Fibroblast of skin of abdomen (primary cell): ENCODE measurements around the gene CILP2.

Experiments used
- DNase-seq: peaks from one replicate; pipeline ENCODE4 v3.0.0-alpha.2; 2013

The CILP2 gene

DNA sequence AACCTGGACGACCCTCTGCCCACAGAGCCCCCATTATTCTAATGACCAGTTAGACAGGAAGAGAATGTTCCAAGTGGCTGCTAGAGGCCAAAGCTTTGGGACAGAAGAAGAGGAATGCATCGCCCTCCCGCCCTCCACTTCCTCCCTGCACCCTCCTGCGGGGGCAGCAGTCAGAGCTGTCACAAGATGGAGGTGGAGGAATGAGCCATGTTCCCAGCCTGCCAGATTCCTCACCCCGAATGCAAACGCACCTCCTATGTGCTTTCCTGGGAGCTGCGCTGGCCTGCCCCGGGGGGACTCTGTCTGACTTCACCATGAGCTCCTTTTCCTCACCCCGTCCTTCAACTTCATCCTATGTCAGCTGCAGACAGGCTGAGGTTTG, 7.7 kb upstream of the CILP2 start:
- no peak for DNase-seq

DNA sequence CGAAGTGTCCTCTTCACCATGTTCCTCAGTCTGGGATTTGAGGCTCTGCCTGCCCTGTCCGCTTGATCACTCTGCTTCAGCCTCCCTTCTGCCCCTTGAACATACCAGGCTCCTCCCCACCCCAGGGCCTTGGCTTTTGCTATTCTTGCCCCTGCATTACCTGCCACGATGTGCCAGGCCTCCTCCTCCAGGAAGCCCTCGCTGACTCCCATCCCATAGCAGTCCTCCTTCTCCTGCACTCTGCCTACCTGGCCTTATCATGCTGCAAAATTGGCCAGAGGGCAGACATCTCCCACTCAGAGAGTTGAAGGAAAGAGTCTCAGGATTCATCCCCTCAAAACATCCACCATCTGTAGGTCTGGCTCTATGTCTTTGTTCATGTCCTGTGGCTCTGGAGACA, 7.2 kb upstream of the CILP2 start:
- no peak for DNase-seq

DNA sequence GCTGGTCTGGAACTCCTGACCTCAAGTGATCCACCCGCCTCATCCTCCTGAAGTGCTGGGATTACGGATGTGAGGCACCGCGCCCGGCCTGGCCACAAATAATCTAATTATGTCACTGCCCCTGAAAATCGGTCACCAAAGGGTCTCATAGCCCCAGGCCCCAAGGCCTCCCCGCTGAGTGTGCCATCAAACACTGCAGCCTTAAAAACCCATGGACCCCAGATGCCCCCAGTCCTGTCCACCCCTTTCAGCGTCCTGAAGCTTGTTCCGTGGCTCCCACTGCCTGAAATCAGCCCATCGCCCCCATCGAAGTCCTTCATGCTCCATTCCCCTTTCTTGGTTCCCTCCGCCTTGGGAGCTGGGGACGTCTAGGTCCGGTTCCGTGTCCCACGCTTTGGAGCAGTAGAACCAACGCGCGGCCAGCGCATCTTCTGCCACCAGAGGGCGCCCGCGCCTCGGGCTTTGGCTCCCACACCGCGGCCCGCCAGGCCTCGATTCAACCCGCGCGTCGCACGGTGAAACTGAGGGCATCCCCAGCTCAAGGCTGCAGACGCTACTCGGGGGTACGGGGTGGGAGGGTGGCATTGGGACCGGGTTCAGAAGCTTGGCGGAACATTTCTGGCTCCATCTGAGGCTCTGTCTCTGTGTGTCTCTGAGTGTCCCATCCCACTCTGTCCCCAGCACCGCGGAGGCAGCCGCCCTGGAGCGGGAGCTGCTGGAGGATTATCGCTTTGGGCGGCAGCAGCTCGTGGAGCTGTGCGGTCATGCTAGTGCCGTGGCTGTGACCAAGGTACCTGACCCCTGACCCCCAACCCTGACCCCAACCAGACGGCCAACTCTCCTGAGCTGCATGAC, 5.9 kb upstream of the CILP2 start:
- peak; percentile 56 for DNase-seq

DNA sequence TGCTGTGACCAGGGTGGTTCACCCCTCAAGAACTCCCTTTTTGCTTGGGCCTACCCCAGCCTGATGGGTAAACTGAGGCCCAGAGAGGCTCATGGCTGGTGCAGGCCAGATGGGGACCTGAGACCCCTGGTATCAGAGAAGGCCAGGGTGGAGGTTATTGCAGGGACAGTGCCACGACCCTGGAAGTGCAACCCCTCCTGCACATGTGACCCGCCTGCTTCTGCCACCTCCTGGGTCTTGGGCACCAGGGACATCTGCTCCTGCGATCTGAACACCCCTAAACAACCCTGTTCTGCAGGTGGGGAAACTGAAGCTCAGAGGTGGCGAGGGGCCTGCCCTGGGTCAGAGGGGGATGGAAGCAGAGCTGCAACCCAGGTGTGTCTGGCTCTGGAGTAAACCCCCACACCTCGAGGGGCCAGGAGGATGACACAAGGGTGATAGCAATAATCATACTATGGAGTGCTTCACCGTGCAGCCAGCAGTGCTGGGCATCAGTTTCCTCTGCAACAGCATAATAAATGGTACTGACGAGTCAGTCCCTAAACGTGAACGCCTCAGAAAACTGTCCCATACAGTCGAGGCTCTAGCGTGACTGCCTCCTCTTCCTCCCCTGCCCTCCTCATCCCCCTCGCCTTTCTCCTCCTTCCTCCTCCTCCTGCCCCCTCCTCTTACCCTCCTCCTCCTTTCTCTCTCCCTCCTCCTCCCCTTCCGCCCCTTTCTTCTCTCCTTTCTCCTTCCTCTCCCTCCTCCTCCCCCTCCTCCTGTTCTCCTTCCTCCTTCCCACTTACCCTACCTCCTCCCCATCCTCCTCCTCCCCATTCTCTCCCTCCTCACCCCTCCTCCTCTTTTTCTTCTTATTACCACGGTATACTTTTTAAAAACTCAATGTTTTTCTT, 5.0 kb upstream of the CILP2 start:
- DNase-seq: no peak

DNA sequence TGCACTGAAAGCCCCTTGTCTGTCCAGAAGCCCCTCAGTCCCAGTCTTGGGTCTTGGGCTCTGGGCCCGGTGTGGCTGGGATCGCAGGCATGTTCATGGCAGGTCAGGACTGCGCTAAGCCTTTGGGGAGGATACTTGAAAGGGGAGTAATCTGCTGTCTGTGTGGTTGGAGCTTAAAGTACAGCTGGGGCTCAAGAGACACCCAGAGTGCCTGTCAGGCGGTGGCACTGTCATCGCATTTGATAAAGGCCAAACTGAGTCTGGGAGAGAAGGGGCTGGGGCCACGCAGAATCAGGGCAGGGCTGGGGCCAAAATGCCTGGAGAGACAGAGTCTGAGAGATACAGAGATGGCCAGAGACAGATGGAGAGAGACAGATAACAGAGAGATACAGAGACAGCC, 4.2 kb upstream of the CILP2 start:
- DNase-seq: no peak

DNA sequence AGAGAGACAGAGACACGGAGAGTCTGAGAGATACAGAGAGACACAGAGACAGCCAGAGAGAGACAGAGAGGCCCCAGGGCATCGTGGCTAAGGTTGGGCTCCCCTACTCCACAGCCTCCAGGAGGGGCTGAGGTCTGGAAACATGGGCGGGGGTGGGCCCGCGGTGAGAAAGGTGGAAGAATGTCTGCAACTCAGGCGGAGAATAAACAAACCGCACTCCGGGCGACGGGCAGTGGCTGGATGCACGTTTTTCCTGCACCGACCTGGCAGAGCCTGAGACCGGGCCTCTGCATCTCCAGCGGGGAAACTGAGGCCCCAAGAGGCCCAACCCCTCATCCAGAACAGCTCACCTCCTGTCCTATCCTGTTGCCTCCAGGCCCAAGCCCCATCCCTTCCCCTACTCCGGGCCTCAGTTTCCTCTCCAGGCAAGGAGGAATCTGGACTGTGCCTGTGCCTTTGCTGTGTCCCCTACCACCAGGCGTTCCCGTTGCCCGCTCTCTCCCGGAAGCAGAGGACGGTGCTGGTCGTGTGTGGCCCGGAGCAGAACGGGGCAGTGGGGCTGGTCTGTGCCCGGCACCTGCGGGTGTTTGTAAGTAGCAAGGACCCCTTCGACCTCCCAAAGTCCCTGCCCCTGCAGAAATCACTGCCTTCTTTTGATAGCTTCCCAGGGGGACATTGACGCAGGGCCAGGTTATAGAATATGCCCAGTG, 3.4 kb upstream of the CILP2 start:
- no peak for DNase-seq

DNA sequence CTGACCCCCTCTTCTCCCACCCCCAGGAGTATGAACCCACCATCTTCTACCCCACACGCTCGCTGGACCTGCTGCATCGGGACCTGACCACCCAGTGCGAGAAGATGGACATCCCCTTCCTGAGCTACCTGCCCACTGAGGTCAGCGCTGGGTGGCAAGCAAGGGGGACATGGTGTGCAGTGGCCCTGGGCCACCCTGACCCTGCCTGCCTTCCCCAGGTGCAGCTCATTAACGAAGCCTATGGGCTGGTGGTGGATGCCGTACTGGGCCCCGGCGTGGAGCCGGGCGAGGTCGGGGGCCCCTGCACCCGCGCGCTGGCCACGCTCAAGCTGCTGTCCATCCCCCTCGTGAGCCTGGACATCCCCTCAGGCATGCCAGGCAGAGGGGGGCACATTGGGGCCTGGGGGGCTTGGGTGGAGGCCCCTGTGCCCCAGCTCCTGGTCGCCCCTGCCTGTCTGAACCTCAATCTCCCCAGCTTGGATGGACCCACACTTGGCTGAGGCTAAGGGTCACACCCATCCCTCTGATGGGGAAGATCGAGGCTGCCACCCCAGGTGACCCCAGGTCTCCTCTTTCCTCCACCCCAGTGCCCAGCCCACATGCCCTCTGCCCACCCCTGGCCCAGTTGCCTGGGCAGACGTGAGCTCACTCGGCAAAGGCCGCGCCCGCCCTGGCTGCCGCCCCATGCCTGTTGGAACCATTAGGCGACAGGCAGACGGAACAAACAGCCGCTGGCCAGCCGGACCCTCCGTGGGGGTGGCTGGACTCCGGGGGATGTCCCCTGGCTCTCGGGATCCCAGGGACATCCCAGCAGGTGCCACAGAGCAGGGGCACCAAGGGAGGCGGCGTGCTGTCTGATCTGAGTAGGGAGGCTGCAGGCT, 2.5 kb upstream of the CILP2 start:
- no peak for DNase-seq

DNA sequence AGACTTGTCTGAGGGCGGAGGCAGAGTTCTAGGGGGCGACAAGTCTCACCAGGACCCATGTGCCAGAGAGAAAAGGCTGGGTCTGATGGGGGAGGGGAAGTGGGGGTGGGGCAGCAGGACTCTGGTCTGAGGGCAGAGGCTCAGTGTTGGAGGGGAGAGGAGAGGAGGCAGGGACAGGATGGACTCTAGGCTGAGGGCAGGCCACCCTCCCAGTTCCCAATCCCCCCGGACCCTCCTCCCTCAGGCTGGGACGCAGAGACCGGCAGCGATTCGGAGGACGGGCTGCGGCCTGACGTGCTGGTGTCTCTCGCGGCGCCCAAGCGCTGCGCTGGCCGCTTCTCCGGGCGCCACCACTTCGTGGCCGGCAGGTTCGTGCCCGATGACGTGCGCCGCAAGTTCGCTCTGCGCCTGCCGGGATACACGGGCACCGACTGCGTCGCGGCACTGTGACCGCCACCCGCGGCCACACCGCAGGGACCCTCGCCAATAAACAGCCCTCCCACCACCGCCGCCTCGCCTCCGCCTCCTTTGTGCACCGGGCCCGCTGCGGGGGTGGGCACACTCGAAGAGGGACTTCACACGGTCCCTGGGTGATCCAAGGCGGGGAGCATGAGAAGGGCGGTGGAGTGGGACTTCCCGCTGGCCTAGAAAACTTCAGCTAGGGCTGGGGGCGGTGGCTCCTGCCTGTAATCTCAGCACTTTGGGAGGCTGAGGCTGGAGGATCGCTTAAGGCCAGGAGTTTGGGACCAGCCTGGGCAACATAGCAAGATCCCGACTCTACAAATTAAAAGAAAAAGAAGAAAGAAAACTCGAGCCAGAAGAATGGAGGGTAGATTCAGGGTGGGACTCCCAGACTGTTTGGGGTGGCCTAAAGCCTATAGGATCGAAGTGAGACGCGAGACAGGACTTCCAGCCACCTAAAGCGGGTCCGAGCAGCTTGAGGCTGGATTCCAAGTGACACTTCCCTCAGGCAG, 703 bp upstream of the CILP2 start:
- DNase-seq: no peak

DNA sequence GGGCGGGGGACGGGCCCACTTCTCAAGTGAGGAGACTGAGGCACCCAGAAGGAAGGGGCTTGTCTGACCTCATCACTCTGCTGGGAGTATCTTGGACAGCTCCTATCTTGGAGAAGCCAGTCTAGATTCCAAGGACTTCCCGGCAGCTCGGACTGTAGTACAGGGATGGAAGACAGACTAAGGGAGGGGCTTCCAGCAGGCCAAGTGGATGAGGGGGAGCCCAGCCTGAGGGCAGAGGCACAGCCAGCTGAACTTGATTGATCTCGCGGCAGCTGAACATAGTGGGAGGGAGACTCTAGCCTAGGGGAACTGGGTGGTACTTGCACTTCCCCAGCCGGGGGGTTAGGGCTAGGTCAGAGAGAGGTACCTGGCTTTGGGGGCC, 711 bp downstream of the CILP2 start:
- DNase-seq: no peak

DNA sequence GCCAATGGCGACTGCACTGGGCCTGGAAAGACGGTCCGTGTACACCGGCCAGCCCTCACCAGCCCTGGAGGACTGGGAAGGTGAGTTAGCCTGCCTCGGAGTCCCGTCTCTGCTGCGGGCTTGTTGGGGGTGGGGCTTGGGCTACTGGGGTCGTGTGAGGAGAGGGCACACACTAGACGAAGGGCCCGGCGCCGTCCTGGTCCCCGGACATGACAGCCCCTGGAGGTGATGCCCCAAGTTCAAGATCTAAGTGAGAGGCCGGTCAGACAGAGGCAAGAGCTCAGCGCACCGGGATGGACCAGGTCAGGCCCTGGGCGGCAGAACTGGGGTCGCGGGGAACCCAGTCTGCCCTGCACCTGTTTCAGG, 1.6 kb downstream of the CILP2 start:
- DNase-seq: no peak

DNA sequence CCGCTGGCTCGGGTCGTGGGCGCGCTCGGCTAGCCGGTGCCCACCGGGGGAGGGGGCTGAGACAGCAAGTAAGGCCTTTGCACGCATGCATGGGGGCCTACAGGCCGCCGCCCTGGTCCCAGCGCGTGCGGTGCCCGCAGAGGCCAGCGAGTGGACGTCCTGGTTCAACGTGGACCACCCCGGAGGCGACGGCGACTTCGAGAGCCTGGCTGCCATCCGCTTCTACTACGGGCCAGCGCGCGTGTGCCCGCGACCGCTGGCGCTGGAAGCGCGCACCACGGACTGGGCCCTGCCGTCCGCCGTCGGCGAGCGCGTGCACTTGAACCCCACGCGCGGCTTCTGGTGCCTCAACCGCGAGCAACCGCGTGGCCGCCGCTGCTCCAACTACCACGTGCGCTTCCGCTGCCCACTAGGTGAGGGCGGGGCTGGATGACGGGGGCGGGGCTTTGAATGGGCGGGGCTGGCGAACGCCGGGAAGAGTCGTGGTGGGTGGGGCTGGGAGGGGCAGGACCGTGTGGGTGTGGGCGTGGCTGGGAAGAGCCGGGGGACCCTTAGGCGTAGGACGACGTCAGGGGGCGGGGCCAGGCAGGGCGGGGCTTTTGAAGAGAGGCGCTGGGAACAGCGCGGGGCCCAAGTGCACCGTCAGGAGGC, 2.1 kb downstream of the CILP2 start:
- DNase-seq: peak; percentile 69

DNA sequence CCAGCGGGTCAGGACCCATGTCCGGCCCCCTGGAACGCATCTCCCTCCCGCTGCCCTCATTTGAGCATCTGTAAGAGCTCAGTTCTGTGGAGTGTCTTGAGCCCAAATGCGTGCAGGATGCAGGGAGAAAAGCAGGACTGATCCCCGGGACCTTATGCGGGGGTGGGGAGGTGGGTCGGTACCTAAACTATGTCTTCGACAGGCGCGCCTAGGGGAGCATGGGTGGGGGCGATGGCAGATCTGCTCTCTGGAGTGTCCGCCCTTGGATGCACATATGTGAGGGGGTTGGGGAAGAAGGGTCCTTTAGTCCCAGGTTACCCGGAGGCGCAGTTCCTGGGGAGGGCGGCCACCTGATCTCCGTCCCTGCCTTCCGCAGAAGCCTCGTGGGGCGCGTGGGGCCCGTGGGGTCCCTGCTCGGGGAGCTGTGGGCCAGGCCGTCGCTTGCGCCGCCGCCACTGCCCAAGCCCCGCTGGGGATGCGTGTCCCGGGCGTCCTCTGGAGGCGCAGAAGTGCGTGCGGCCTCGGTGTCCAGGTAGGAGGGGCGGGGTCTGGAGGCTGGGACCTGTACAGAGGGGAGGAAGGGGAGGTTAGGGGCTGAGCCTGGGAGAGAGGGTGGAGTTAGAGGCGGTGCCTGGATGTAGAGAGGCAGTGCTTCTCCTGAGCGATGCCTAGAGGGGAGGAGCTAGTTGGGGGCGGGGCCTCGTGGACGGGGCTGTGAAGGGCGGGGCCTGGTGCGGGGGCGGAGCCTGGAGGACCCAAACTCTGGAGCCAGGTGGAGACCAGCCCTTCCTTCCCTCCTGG, 2.9 kb downstream of the CILP2 start:
- DNase-seq: no peak

DNA sequence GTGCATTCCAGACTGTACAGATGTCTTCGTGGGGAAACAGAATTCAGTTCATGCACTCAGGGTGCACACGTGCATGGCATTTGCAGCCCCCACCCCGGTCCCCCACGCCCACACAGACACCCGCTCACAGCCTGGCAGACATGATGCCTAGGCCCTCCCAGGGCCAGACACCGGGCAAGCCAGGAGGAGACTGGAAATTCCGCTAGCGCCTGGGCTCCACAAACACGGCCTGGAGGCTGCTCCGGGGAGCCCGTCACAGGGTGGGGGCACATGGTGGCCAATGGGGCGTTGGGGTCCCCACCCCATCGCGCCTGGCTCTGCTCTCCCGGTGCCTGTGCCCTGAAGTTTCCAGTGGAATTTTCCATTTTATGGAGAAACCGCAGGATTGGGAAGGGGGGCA, 3.6 kb downstream of the CILP2 start:
- no peak for DNase-seq

DNA sequence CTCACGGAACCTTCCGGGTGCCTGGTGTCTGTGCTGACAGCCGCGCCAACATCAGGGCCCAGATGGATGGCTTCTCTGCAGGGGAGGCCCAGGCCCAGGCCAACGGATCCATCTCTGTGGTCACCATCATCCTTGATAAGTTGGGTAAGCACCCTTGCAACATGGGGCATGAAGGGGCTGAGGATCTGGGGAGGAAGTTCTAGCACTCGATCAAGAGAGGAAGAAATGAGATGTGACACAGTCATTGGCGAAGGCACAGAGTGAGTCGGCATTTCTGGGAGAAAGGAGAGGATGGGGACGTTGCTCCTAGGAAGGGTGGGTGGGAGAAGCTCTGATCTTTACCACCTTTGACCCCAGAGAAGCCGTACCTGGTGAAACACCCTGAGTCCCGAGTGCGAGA, 4.4 kb downstream of the CILP2 start:
- no peak for DNase-seq

DNA sequence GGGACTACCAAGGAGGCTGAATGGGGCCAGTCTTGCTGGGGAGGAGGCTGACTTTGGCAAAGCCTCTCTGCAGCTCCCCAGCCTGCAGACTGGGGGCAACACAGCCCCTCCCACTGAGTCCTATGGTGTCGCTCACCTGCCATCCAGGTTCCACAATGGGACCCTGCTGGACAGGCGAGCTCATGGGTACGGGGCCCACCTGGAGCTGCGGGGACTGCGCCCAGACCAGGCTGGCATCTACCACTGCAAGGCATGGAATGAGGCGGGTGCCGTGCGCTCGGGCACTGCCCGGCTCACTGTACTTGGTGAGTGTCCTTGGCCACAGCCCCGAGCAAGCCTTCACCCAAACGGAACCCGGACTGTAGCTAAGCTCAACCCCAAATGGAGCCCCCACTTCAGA, 5.0 kb downstream of the CILP2 start:
- no peak for DNase-seq

DNA sequence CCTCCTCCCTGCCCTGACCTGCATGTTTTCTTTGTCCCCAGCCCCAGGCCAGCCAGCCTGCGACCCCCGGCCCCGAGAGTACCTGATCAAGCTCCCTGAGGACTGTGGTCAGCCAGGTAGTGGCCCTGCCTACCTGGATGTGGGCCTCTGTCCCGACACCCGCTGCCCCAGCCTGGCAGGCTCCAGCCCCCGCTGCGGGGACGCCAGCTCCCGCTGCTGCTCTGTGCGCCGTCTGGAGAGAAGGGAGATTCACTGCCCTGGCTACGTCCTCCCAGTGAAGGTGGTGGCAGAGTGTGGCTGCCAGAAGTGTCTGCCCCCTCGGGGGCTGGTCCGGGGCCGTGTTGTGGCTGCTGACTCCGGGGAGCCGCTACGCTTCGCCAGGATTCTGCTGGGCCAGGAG, 5.6 kb downstream of the CILP2 start:
- no peak for DNase-seq

DNA sequence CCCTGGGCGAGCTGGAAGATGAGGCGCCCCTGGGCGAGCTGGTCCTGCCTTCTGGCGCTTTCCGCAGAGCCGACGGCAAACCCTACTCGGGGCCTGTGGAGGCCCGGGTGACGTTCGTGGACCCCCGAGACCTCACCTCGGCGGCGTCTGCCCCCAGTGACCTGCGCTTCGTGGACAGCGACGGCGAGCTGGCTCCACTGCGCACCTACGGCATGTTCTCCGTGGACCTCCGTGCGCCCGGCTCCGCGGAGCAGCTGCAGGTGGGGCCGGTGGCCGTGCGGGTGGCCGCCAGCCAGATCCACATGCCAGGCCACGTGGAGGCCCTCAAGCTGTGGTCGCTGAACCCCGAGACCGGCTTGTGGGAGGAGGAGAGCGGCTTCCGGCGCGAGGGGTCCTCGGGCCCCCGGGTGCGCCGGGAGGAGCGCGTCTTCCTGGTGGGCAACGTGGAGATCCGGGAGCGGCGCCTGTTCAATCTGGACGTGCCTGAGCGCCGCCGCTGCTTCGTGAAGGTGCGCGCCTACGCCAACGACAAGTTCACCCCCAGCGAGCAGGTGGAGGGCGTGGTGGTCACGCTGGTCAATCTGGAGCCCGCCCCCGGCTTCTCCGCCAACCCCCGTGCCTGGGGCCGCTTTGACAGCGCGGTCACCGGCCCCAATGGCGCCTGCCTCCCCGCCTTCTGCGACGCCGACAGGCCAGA, 6.3 kb downstream of the CILP2 start:
- no peak for DNase-seq

DNA sequence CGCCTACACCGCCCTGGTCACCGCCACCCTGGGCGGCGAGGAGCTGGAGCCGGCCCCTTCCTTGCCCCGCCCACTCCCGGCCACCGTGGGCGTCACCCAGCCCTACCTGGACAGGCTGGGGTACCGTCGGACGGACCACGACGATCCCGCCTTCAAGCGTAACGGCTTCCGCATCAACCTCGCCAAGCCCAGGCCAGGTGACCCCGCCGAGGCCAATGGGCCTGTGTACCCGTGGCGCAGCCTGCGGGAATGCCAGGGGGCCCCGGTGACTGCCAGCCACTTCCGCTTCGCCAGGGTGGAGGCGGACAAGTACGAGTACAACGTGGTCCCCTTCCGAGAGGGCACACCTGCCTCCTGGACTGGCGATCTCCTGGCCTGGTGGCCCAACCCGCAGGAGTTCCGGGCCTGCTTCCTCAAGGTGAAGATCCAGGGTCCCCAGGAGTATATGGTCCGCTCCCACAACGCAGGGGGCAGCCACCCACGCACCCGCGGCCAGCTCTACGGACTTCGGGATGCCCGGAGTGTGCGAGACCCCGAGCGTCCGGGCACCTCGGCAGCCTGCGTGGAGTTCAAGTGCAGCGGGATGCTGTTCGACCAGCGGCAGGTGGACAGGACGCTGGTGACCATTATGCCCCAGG, 7.0 kb downstream of the CILP2 start:
- DNase-seq: no peak

DNA sequence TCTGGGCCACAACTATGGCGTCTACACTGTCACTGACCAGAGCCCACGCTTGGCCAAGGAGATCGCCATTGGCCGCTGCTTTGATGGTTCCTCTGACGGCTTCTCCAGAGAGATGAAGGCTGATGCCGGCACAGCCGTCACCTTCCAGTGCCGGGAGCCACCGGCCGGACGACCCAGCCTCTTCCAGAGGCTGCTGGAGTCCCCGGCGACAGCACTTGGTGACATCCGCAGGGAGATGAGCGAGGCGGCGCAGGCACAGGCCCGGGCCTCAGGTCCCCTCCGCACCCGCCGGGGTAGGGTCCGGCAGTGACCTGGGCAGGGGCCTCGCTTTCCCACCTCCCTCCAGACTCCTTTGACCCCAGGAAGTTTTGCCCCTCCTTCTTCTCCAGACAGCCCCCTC, 7.6 kb downstream of the CILP2 start:
- no peak for DNase-seq
